Activated CD4-positive, alpha-beta T cell treated with anti-CD3 and anti-CD28 coated beads, Interleukin-2, Interleukin-6, amounts not matched to agents 100 ng/mL and 50 ng/mL, durations not matched to agents 16 hours and 8 hours (primary cell): ENCODE measurements around the gene HSPA5.
"Not testable (repeated sequence)": the region's sequence is repeated elsewhere in the genome, so short reads cannot be mapped to it uniquely, and the experiment has no call there.

Experiments
- DNase-seq: peaks from one replicate; pipeline ENCODE4 v3.0.0-alpha.2; 2020

The HSPA5 gene

DNA sequence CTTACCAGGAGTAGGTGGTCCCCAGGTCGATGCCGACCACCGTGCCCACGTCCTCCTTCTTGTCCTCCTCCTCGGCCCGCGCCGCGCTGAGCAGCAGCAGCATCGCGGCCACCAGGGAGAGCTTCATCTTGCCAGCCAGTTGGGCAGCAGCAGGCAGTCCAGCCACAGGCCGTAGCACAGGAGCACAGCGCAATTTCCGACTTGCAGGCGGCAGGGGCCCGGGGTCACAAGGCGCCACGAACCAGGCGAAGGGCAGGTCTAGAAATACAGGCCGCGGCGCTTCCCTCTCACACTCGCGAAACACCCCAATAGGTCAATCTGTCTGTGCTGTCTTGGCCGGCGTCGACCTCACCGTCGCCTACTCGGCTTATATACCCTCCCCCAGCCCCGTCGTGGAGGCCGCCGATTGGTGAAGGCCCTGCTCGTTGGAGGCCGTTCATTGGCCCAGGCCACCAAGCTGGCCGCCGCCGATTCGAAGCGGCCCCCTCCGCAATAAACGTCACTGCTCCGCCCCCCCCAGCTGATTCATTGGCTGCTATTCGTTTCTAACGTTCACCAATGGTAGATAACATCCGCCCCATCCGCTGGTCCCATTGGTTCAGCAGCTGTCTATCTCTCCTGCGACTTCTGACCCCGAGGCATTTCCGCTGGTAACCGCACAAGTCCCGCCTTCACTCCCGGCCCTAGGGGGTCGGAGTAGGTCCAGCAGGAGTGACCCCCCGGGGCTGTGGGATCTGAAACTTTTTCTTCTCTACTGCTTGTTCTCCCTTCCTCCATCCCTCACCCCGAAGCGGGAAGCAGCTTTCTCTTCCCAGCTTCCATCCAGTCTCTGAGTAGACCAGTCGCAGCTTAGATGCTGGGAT is at the start of gene HSPA5:
Gene HSPA5, minus strand, starts transcription at position 344 of the 863 bp plus-strand sequence. Its CDS starts 217 bp downstream, at position 127.
- DNase-seq = peak; percentile 100

DNA sequence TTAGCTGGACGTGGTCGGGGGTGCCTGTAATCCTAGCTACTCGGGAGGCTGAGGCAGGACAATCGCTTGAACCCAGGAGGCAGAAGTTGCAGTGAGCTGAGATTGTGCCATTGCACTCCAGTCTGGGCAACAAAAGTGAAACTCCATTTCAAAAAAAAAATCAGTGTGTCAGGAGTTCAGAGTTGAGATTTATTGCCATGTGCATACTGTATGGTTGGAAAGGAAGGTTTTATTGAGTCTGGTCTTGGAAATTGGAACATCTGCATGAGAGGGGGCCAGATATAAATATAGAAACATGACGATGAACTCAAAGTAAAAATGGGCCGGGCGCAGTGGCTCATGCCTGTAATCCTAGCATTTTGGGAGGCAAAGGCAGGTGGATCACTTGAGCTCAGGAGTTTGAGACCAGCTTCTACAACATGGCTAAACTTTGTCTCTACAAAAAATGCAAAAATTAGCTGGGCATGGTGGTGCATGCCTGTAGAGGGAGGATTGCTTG is 45.8 kb upstream of the HSPA5 start:
- DNase-seq = not testable (repeated sequence)

DNA sequence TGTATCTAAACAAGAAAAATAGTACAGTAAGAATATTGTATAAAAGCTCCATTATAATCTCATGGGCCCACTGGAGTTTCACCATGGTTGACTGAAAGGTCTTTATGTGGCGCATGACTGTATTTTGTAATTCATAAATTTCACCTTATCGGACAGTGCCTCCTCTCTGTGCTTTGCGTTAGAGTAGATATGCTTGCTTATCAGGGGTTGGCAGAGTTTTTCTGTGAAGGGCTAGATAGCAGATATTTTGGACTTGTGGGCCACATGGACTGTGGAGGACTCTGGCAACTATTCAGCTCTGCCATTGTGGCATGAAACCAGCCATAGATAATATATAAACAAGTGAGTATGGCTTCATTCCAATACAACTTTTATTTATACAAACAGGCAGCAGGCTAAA is 43.7 kb upstream of the HSPA5 start:
- no peak for DNase-seq

DNA sequence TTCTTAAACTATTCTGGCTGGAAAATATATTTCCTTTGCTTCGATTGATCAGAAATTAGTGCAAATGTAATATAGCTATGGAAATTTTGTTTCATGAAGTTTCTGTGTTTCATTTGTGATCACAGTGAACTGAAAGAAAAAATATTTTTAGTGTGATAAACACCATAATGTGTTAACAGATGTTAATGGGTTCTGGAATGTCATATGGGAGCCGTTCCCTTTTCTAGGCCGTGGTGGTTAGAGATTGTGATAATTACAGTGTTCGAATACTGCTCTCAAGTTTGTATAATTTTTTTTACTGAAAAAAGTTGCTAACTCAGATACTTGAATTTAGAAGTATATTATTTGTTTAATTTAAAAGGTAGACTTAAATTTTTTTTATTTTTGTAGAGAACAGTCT is 39.8 kb upstream of the HSPA5 start:
- DNase-seq = no peak

DNA sequence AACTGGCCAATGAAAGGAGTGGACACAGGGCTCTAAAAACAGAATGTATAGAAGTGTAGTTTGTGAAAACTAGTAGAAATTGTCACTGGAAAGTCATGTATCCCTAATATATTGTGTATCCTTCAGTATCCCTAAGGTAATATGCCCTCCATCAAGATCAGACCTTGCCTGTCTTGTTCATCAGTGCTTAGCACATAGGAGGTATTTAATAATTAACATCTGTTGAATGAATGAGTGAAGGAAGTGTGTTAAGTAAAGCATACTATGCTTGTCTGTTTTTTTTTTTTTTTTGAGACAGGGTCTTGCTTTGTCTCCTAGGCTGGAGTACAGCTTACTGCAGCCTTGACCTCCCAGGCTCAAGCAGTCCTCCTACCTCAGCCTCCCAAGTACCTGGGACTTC is 36.3 kb upstream of the HSPA5 start:
- no peak for DNase-seq

DNA sequence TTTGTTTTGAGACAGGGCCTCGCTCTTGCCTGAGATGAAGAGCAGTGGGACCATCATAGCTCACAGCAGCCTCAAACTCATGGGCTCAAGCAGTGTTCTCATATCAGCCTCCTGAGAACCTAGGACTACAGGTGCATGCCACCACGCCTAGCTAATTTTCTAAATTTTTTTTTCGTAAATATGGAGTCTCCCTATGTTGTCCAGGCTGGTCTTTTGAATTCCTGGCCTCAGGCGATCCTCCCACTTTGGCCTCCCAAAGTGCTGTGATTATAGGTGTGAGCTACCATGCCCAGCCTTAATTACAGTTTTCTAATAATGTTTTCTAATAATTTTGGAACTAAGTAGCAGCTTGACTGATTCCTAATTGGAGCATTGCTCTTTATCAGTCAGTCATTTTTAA is 35.6 kb upstream of the HSPA5 start:
- DNase-seq = no peak

DNA sequence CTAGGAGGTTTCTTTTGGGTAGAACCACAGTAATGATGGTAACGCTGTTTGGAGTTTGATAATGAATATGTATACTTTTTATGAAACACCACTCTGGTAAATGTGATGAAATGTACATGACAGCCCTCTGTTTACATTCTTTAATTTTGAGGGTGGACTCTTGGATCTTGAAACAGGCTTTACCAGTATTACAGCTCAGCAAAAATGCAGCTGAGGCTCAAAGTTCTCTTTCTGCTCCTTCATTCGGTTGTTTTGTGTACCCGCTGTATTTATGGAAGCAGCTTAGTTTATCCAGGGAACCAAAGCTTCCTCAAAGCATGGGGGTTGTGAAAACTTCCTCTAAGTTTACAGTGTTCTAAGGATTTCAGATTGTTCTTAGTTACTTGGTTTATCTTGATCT is 31.6 kb upstream of the HSPA5 start:
- DNase-seq = no peak

DNA sequence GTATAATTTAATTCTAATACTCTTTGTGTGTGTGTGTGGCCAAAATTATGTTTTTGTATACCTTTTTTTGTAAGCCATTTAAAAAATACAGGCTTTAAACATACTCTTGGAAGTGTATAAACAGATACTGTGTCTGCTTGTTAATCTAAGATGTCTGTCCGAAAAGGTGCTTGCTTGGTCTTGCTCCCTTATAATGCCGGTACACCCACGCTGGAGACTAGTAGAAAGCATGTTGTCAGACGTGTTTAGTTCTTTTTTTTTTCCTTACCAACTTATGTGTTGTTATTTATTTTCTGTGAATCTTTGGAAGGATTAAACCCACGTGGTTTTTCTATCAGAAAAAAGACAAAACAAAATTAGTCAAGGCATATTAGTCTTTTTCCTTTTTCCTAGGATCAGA is 29.9 kb upstream of the HSPA5 start:
- no peak for DNase-seq

DNA sequence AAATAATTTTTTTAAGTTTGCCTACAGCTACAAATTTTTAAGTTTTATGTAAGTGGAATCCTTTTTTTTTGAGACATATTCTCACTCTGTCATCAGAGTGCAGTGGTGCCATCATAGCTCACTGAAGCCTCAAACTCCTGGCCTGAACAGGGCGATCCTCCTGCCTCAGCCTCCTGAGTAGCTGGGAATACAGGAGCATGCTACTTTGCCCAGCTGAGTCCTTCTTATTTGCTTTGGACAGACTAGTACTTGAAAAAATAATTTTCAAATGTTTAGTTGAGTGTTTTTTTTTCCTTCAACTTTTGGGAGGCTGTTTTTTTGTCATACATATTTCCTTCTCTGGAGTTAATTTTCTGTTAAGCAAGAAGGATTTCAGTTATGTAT is 27.9 kb upstream of the HSPA5 start:
- no peak for DNase-seq

DNA sequence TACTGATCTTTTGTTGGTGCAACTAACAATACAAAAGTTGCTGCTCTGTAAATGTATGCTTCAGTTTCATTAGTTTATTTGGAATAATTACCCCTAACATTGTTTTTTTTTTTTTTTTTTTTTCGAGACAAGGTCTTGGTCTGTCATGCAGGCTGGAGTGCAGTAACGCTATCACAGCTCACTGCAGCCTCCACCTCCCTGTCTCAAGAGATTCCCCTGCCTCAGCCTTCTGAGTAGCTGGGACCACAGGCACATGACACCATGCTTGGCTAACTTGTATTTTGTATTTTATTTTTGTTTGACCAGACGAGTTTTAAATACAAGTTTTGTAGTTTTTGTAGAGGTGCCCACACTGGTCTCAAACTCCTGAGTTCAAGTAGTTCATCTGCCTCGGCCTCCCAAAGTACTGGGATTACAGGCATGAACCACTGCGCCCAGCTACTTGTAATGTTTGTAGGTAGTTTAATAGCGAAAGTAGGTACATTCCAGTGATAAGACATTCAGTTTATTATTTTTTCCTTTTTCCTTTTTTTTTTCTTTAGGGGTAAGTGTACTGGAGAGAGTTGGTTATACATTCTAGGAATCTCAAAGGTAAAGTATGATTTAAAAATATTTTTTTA is 27.4 kb upstream of the HSPA5 start:
- DNase-seq = no peak

DNA sequence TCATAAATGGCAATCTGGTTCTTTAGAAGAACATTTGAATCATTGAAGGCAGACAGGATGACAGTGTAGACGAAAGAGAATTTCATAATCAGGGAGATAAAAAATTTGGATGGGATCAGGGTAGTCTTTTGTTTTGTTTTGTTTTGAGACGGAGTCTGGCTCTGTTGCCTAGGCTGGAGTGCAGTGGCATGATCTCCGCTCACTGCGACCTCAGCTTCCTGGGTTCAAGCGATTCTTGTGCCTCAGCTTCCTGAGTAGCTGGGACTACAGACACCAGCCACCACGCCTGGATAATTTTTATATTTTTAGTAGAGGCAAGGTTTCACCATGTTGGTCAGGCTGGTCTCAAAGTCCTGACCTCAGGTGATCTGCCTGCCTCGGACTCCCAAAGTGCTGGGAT is 22.9 kb upstream of the HSPA5 start:
- peak; percentile 23 for DNase-seq

DNA sequence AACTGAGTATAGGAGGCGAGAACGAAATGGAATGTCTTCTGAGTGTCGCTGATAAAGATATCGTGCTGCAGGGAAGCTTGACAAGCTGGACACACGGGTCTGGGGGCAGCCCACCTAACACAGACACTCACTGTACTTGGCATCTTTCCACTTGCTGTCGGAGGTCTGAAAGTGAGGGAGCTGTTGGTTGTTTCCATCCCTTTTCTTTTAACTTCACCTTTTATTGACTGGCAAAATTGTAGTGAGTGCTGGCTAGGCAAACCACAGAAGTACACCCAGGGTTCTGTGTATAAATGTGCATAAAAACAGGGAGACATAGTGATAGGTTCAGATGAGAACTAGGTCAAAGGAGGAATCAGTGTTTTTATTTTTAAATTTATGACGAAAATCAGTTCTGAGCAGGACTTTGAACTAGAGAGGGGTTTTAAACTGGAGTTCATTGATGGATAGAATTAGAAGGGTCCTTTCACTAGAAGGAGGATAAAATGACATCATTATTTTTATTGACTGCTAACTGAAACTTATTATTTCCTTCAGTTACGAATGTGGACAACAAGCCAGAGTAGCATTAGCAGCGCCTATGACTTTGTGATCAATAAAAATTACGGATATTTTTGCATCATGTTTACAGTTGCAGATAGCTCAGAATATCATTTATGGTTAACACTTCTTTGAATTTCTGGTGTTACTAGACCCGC is 21.3 kb upstream of the HSPA5 start:
- peak; percentile 10 for DNase-seq

DNA sequence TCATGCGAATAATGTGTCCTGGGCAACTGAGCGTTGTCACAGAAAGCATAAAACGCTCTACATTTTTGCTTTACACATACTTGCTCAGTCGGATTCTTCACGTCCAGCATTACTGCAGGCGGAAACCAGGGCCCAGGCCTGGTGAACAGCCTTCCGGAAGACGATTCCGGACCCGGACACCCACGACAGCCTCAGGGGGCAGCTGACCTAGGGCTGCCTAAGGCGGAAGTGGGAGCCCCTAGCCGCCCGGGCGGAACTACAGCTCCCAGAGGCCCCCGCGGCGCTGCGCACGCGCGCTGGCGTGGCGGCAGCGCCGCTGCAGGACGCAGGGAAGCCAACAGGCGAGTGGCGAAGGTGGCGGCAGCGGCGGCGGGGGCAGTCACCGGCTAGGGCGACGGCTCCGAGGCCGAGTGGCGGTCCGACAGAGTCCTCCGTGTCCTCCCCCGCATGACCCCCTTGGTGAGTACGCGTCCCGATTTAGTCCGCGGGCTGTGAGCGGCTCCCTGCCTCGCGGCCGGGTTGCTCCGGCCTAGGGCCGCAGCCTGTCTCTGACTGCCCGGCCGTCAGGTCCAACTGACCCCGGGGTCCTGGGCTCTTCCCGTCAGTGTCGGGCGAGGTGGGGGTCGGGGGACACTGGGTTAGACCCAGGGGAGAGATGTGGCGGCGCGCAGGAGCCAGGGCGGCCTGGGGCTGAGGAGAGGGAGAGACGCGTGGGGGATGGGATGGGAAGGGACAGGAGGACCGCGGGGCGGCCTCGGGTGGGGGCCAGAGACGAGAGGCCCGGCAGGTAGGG is 20.6 kb upstream of the HSPA5 start, which contains the start of gene GAPVD1:
Gene GAPVD1, plus strand, starts transcription at position 326 of the 793 bp plus-strand sequence. CDS start 37,096 bp downstream, outside the sequence.
- DNase-seq = peak; percentile 95

DNA sequence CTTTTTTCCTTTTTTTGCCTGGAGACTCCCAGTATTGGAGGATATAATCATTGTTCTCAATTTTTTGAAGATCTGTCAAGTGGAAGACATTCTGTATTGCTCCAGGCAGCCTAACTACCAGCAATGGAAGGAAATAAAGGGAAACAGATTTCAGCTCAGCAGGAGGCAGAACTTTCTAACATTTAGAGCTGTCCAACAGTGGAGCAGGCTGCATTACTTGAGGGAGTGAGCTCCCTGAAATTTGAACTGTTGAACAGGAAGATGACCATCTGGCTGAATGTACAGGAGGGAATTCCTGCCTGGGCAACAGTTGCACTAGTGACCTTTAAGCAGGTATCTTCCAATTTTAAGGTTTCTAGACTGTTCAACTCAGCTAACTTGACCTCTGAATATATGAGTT is 19.4 kb upstream of the HSPA5 start:
- DNase-seq = no peak

DNA sequence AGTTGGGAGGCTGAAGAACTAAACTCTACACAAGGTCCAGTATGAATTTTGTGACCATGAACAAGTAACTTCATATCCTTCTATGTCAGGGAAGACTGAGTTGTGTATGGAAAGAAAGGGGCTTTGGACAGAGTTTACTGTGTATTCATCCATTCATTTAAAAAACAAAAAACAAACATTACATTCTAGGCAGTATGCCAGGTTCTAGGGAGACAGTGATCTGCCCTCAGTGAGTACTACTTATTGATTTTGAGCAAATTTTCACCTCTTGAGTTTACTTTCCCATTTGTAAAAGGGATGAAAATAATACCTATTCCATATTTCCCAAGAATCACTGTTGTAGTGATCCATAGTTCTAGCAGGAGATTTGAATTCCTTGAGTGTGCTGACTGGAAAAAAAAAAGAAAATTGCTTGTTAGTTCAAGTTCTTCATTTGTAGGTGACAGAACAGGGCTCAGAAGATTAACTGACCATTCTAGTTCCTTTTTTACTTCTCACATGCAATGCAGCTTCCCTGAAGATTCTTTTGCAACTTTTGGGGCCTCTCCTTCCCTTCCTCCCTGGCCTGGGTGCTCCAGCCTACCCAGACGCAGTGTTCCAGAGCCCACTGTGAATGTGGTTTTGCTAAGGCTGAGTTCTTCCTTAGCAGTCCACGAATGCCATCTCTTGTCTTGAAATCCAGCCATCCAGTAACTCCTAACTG is 17.8 kb upstream of the HSPA5 start:
- no peak for DNase-seq

DNA sequence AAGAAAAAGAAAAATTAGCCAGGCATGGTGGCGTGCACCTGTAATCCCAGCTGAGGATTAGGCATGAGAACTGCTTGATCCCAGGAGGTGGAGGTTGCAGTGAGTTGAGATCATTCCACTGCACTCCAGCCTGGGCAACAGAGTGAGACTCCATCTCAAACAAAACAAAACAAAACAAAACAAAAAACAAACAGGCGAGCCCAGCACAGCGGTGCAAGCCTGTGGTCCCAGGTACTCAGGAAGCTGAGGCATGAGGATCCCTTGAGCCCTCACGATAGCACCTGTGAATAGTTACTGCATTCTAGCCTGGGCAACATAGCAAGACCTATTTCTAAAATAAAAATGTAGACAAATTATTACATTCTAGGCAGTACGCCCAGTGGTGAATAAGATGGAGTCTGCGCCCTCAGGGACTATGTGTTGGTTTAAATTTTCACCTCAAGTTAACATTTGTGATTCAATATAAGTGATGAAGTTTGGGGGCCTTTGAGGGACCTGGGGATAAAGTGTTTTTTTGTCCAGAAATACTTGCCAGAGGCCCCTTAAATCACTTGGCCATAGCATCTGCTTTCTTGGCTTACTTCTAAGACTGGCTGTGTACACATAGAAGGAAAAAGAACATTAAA is 17.1 kb upstream of the HSPA5 start:
- DNase-seq = no peak

DNA sequence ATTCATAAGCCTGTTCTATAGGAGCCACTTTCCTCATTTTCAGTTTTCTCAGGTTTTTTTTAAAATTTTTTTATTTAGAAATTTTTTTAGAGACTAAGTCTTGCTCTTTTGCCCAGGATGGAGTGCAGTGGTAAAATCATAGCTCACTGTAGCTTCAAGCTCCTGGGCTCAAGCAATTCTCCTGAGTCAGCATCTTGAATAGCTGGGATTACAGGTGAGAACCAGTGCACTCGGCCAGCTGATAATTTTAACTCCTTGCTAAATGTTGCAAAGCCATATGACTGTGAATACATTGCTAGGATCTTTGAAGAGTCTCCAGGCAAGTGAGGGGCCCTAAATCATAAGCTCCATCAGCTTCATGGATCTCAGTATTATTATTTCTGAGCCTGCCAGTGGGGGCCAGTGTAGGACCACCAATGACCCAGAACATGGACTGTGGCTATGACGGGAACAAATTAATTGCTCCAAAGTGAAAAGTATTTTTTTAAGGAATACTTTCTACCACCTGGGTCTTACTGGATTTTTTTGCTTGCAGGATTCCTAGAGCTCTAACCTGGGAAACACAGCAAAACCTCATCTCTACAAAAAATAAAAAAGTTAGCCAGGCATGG is 14.7 kb upstream of the HSPA5 start:
- DNase-seq = no peak

DNA sequence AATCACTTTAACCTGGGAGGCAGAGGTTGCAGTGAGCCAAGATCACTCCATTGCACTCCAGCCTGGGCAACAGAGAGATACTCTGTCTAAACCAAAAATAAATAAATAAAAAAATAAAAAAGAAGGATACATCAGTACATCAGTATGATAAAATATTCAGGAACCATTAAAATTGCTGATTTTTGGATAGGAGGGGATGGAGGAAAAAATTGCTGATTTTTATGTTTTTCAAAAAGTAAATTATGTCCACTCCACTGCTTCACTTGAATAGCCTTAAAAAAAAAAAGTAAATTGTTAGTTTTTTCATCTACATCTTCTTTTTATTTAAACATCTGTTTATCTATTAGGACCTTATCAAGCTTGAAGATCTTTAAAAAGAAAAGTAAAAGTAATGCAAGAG is 13.1 kb upstream of the HSPA5 start:
- DNase-seq = no peak

DNA sequence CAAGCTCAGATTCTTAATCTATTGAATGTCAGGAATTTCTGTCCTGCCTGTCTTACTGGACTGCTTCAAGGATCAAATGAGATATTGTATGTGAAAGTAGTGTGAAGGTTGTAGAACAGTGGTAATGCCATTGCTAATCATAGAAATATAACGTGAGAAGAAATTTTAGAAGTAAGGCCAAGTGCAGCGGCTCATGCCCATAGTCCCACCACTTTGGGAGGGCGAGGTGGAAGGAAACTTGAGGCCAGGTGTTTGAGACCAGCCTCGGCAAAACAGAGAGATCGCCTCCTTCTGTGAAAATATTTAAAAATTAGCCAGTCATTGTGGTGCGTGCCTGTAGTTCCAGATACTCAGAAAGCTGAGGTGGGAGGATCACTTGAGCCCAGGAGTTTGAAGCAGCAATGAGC is 5.1 kb upstream of the HSPA5 start:
- DNase-seq = no peak

DNA sequence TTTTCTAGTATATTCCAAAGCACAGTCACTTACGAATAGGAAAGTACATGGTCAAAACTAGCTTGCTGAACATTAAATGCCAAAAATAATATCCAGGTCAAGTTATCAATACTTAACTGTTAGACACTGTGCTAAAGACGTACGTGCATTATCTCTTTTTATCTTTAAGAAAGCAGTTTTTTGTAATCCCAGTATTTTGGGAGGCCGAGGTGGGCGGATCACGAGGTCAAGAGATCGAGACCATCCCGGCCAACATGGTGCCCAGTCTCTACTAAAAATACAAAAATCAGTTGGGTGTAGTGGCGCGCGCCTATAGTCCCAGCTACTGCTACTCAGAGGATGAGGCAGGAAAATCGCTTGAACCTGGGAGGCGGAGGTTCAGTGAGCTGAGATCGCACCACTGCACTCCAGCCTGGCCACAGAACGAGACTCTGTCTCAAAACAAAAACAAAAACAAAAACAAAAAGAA is 2.7 kb upstream of the HSPA5 start:
- DNase-seq = no peak
